Mesenchymal stem cell (in vitro differentiated cells and primary cell): ENCODE data around the gene MISFA.
A peak's percentile ranks its signal among the peaks of the same experiment; 100 is the strongest.

ENCODE experiments used
- DNase-seq: peaks from one replicate; pipeline ENCODE4 v3.0.0-alpha.2; 2013
- H2AFZ ChIP-seq: one replicate; pipeline ENCODE4 v1.6.1; 2013; ENCODE audit warnings: low read depth, mild to moderate bottlenecking, control low read depth, inconsistent platforms, low read length, moderate library complexity
- H2AK5ac ChIP-seq: 2 replicates; pipeline ENCODE4 v1.6.1; 2013; ENCODE audit warnings: low read length, moderate library complexity, mild to moderate bottlenecking, inconsistent platforms; ENCODE audit not compliant: severe bottlenecking
- H2BK120ac ChIP-seq: one replicate; pipeline ENCODE4 v1.6.1; 2013; ENCODE audit warnings: low read depth, mild to moderate bottlenecking, inconsistent platforms, low read length, moderate library complexity
- H2BK12ac ChIP-seq, 2 experiments: one replicate each; pipeline ENCODE4 v1.6.1; 2013; ENCODE audit warnings: inconsistent platforms in 2 of 2, low read length in 2 of 2, mild to moderate bottlenecking in 2 of 2, moderate library complexity in 2 of 2, control low read depth in 1 of 2
- H2BK15ac ChIP-seq: one replicate; pipeline ENCODE4 v1.6.1; 2013; ENCODE audit warnings: mild to moderate bottlenecking, low read depth, inconsistent platforms; ENCODE audit not compliant: poor library complexity, severe bottlenecking
- H2BK5ac ChIP-seq: 2 replicates; pipeline ENCODE4 v1.6.1; 2013; ENCODE audit warnings: low read depth, mild to moderate bottlenecking, low read length, control low read depth, inconsistent platforms; ENCODE audit not compliant: poor library complexity, severe bottlenecking
- H3K14ac ChIP-seq, 2 experiments: one replicate each; pipeline ENCODE4 v1.6.1; 2013; ENCODE audit warnings: inconsistent platforms in 2 of 2, low read length in 2 of 2, control low read depth in 1 of 2, mild to moderate bottlenecking in 1 of 2, moderate library complexity in 1 of 2
- H3K18ac ChIP-seq, 2 experiments: one replicate each; pipeline ENCODE4 v1.6.1; 2013; ENCODE audit warnings: inconsistent platforms in 2 of 2, low read length in 2 of 2, control low read depth in 1 of 2, low read depth in 1 of 2, mild to moderate bottlenecking in 1 of 2
- H3K23ac ChIP-seq, 2 experiments: one replicate each; pipeline ENCODE4 v1.6.1; 2013; ENCODE audit warnings: inconsistent platforms in 2 of 2, low read length in 2 of 2, mild to moderate bottlenecking in 2 of 2, moderate library complexity in 2 of 2, control low read depth in 1 of 2
- H3K27ac ChIP-seq: 2 replicates; pipeline ENCODE4 v1.5.1; 2013; ENCODE audit warnings: mild to moderate bottlenecking, moderate library complexity, low read length, control low read depth, inconsistent platforms; ENCODE audit not compliant: poor library complexity, severe bottlenecking
- H3K27me3 ChIP-seq, 2 experiments: 2 replicates each; pipeline versions ENCODE4 v1.6.1 to v1.7.0; 2013; ENCODE audit warnings: low read length in 2 of 2, mild to moderate bottlenecking in 2 of 2, moderate library complexity in 2 of 2, control low read depth in 1 of 2, inconsistent platforms in 1 of 2; ENCODE audit not compliant: control insufficient read depth in 1 of 2, insufficient read depth in 1 of 2
- H3K36me3 ChIP-seq, 2 experiments: 2 replicates each; pipeline versions ENCODE4 v1.6.1 to v1.7.0; 2013; ENCODE audit warnings: low read length in 2 of 2, control low read depth in 1 of 2, inconsistent platforms in 1 of 2, low read depth in 1 of 2, mild to moderate bottlenecking in 1 of 2; ENCODE audit not compliant: insufficient read depth in 2 of 2, control insufficient read depth in 1 of 2
- H3K4ac ChIP-seq, 2 experiments: one replicate each; pipeline ENCODE4 v1.6.1; 2013; ENCODE audit warnings: inconsistent platforms in 2 of 2, low read length in 2 of 2, mild to moderate bottlenecking in 2 of 2, moderate library complexity in 2 of 2, control low read depth in 1 of 2, low read depth in 1 of 2
- H3K4me1 ChIP-seq: 2 replicates; pipeline ENCODE4 v1.6.1; 2013; ENCODE audit warnings: low read depth, low read length, control low read depth; ENCODE audit not compliant: control insufficient read depth, insufficient read depth
- H3K4me2 ChIP-seq: 2 replicates; pipeline ENCODE4 v1.6.1; 2013; ENCODE audit warnings: low read length, mild to moderate bottlenecking, inconsistent platforms; ENCODE audit not compliant: poor library complexity, severe bottlenecking
- H3K4me3 ChIP-seq, 2 experiments: 2 replicates each; pipeline versions ENCODE4 v1.5.1 to v1.7.0; 2013; ENCODE audit warnings: low read length in 2 of 2, mild to moderate bottlenecking in 2 of 2, control low read depth in 1 of 2, low read depth in 1 of 2; ENCODE audit not compliant: insufficient read depth in 1 of 2
- H3K79me1 ChIP-seq: replicated peaks from 2 replicates; pipeline ENCODE4 v1.6.1; 2013; ENCODE audit warnings: mild to moderate bottlenecking, control low read depth, low read length, inconsistent platforms; ENCODE audit not compliant: poor library complexity, severe bottlenecking
- H3K9ac ChIP-seq: 2 replicates; pipeline ENCODE4 v1.7.0; 2013; ENCODE audit warnings: mild to moderate bottlenecking, low read length, moderate library complexity
- H3K9me3 ChIP-seq: 2 replicates; pipeline ENCODE4 v1.7.0; 2013; ENCODE audit warnings: mild to moderate bottlenecking, low read length; ENCODE audit not compliant: control insufficient read depth
- H4K8ac ChIP-seq: one replicate; pipeline ENCODE4 v1.6.1; 2013; ENCODE audit warnings: inconsistent platforms, mild to moderate bottlenecking, low read length, moderate library complexity
- H4K91ac ChIP-seq: one replicate; pipeline ENCODE4 v1.6.1; 2013; ENCODE audit warnings: mild to moderate bottlenecking, low read length, inconsistent platforms
- WGBS: methylation state at CpG from one replicate; pipeline ENCODE4 v1.1.7; 2013; ENCODE audit warnings: mixed read lengths; 5-methylcytosine and 5-hydroxymethylcytosine counted together

MISFA gene

GRCh38 chr11:18618342-18619025, 18.9 kb downstream of the MISFA start:
- H3K23ac ChIP-seq, result no peak overlapping the region
- no peak overlapping the region for H2BK15ac ChIP-seq
- H3K18ac ChIP-seq, result no peak overlapping the region
- peak overlapping the region; percentile 83 for H3K9ac ChIP-seq
- H3K4ac ChIP-seq, result no peak overlapping the region
- no peak overlapping the region for H3K14ac ChIP-seq
- H3K36me3 ChIP-seq, result peaks cover 9 to 29% of the 10 kb centered on the region in 2 experiments
- H2BK5ac ChIP-seq, result no peak overlapping the region
- 100% methylated on average over 2 of the region's 5 CpGs for WGBS
- H4K8ac ChIP-seq, result no peak overlapping the region
- no peak overlapping the region for H2BK120ac ChIP-seq
- no peak overlapping the region for H2AFZ ChIP-seq
- H3K4me1 ChIP-seq, result peaks cover 3% of the 10 kb centered on the region
- no peak overlapping the region for H3K27ac ChIP-seq
- no peak overlapping the region for H2BK12ac ChIP-seq
- no peak overlapping the region for H3K4me2 ChIP-seq
- no peaks in the 10 kb centered on the region for H3K9me3 ChIP-seq
- DNase-seq, result no peak
- H4K91ac ChIP-seq, result no peak overlapping the region
- peaks cover 16% of the 10 kb centered on the region for H3K79me1 ChIP-seq
- H3K27me3 ChIP-seq, result no peaks in the 10 kb centered on the region
- peak overlapping the region in 1 of 2 experiments; percentile 50 for H3K4me3 ChIP-seq
- no peak overlapping the region for H2AK5ac ChIP-seq

- Histone ChIP-seq H4K91ac (no peak overlapping the region), H3K4me3 (no peak overlapping the region), H3K4me1 (no peaks in the 10 kb centered on the region), H2BK12ac (no peak overlapping the region), H2BK5ac (no peak overlapping the region), H2BK15ac (no peak overlapping the region), H3K23ac (no peak overlapping the region), H3K79me1 (peaks cover 1% of the 10 kb centered on the region), H3K4me2 (no peak overlapping the region), H3K9me3 (no peaks in the 10 kb centered on the region), H2AFZ (no peak overlapping the region), H3K27me3 (no peaks in the 10 kb centered on the region), H3K18ac (no peak overlapping the region), H3K14ac (no peak overlapping the region), H2AK5ac (no peak overlapping the region), H2BK120ac (no peak overlapping the region), H3K36me3 (no peaks in the 10 kb centered on the region), H3K27ac (no peak overlapping the region), H3K4ac (no peak overlapping the region), H4K8ac (no peak overlapping the region), H3K9ac (no peak overlapping the region)
- DNase-seq, result no peak
- 100% methylated on average over 1 of the region's 2 CpGs for WGBS
Observed at GRCh38 chr11:18623707-18624106, 24.1 kb downstream of the MISFA start.

GRCh38 chr11:18624161-18624560, 24.6 kb downstream of the MISFA start:
- Histone ChIP-seq H3K4ac (no peak overlapping the region), H3K27ac (no peak overlapping the region), H2AFZ (no peak overlapping the region), H2BK15ac (no peak overlapping the region), H3K9ac (no peak overlapping the region), H3K23ac (no peak overlapping the region), H3K9me3 (no peaks in the 10 kb centered on the region), H2BK5ac (no peak overlapping the region), H3K4me1 (peaks cover under 1% of the 10 kb centered on the region), H2BK120ac (no peak overlapping the region), H3K14ac (no peak overlapping the region), H2AK5ac (no peak overlapping the region), H3K27me3 (no peaks in the 10 kb centered on the region), H2BK12ac (no peak overlapping the region), H3K4me3 (no peak overlapping the region), H4K8ac (no peak overlapping the region), H3K4me2 (no peak overlapping the region), H3K18ac (no peak overlapping the region), H3K79me1 (peaks cover 1% of the 10 kb centered on the region), H3K36me3 (no peaks in the 10 kb centered on the region), H4K91ac (no peak overlapping the region)
- no peak for DNase-seq
- WGBS, result 97% methylated on average over 1 of the region's 1 CpG

GRCh38 chr11:18632841-18633240, 33.3 kb downstream of the MISFA start:
- Histone ChIP-seq H2BK5ac (no peak overlapping the region), H2BK15ac (no peak overlapping the region), H2BK120ac (no peak overlapping the region), H3K4me2 (peak overlapping the region; percentile 95), H3K36me3 (no peaks in the 10 kb centered on the region), H3K9ac (peak overlapping the region; percentile 99), H3K23ac (no peak overlapping the region), H4K91ac (no peak overlapping the region), H3K4me1 (peaks cover 4% of the 10 kb centered on the region), H3K79me1 (no peaks in the 10 kb centered on the region), H3K14ac (no peak overlapping the region), H2AK5ac (no peak overlapping the region), H2BK12ac (no peak overlapping the region), H3K27ac (no peak overlapping the region), H3K4ac (no peak overlapping the region), H4K8ac (no peak overlapping the region), H3K9me3 (no peaks in the 10 kb centered on the region), H3K18ac (no peak overlapping the region), H3K4me3 (peak overlapping the region in 1 of 2 experiments; percentile 96), H3K27me3 (peaks cover 0 to 4% of the 10 kb centered on the region in 2 experiments), H2AFZ (no peak overlapping the region)
- 13% methylated on average over 1 of the region's 2 CpGs for WGBS
- no peak for DNase-seq
